AG10803 (cell line): ENCODE data around the gene PRKN.

ENCODE experiments used
- DNase-seq: peaks from one replicate; pipeline ENCODE4 v3.0.0; 2010; ENCODE audit warnings: low read depth
- H3K4me3 ChIP-seq: 2 replicates; pipeline ENCODE4 v1.5.1; 2011; ENCODE audit warnings: mild to moderate bottlenecking, low read length, control low read depth
- CTCF ChIP-seq: conservative IDR thresholded peaks from 2 replicates; pipeline ENCODE4 v1.5.1; 2011; ENCODE audit warnings: mild to moderate bottlenecking, low read length, control low read depth, inconsistent platforms

The PRKN gene

GRCh38 chr6:162438980-162439379 lies 288.6 kb downstream of the PRKN start:
- no peak overlapping the region for H3K4me3 ChIP-seq
- DNase-seq: no peak
- TF ChIP-seq CTCF: no peak

GRCh38 chr6:162435071-162435470 lies 292.5 kb downstream of the PRKN start:
- H3K4me3 ChIP-seq: no peak overlapping the region
- no peak for DNase-seq
- TF ChIP-seq CTCF: no peak

GRCh38 chr6:162421004-162421403 lies 306.6 kb downstream of the PRKN start:
- no peak for TF ChIP-seq CTCF
- DNase-seq: no peak
- H3K4me3 ChIP-seq: no peak overlapping the region

DNA sequence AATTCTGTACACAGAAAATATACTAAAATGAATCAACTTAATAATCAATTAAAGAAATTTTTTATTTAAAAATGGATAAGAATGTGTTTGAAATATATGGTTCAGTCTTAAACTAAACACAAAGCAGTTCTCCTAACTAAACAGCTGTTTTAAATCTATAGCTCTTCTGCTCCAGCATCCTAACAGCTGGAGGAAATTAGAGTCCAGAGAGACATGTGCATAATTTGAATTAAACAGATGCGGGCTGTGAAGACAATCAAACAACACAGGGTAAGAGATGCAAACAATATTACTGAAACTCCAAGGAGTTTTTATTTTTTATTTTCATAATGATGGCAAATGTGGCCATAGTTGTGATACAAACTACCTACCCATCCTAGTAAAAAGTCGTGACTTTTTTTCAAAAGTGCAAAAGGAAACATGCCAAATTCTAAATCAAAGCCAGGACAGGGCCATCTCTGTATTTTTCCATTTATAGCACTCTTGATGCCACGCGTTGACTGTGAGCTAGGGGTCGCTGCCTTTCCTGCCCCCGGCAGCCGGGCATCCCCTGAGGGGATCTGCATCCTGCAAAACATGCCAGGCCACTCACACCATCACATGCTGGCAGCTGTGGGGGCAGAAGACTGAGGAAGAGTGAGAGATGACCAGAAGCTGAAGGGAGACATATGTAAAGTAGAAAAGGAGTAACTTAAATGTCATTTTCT lies 310.6 kb downstream of the PRKN start:
- H3K4me3 ChIP-seq: no peak overlapping the region
- no peak for DNase-seq
- no peak for TF ChIP-seq CTCF

DNA sequence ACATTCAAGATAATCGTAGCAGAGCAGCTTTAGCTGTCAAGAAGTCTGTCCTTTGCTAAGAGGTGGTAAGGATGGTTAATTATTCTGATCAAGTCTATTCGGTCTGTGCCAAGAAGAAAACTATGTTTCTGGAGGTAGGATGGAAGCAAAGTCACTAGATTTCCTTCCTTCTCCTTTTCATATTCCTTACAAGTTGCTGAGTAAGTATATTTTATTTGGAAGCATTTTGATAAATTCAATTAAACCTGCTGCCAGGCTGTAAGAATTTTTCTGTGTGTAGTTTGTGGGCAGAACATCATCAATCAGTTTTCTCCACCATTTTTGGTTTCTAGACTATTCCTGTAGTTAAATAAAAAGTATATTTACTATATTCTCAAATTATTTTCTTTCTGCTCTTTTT lies 311.3 kb downstream of the PRKN start:
- DNase-seq: no peak
- TF ChIP-seq CTCF: no peak
- no peak overlapping the region for H3K4me3 ChIP-seq

DNA sequence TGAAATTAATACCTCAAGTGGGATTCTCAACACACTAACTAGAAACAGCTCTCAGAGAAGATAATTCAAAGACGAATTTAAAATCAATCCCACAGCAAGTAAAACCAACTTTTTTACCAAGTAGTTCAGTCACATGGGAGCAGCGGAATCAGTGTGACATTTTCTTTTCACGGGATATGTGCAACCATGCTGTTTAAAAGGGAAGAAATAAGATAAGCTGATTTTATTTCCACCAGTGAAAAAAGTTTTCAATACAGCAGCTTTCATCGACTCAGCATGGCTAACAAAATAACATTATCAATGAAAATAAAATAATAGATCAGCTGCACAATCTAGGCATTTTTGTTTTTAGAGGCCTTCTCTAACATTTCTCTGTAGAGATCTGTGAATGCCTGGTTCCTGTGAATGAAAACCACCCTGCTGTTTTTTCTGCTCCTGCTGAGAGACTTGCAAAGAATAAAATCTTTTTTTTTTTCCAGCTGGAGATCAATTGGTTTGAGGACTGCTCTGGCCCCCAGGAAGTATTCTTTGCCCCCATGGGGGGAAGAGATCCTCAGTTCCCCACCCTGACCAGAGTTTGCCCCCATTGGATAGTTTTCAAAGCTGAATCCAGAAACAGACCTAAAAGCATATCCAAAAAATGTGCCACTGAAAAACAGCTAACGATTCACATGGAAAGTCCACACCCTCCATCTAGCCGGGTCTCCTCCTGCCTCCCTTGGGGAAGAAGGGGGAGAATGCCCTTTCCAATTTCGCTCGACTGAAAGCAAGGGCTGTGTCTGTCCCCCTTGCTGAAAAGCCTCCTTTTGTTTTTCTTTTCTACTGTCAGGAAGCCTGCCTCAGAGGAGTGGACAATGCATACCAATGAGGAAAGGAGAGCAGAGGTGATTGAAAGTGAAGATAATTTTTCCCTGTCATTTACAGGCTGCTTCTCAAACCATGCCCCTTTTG lies 317.6 kb downstream of the PRKN start:
- TF ChIP-seq CTCF: no peak
- no peak for DNase-seq
- H3K4me3 ChIP-seq: no peak overlapping the region
